HepG2 (cell line): ENCODE data around the gene DGKB. TPM values are rescaled to one million over a fixed set of nuclear protein-coding genes. Genes with fewer than 3 reads are reported as not detected.
"Not testable (repeated sequence)": the region's sequence is repeated elsewhere in the genome, so short reads cannot be mapped to it uniquely, and the experiment has no call there.

Experiments used
- ATAC-seq: fragments of 200-7000 bp; cut with Tn5 transposase; 3 replicates; pipeline ENCODE4 v1.9.1; 2020; ENCODE audit warnings: mild to moderate bottlenecking, moderate library complexity
- BruUV-seq: library from RNA; stranded (reverse); fragments of 400-500 nt; replicated peaks from 2 replicates; lab custom pipeline; 2021; lab: Mats Ljungman, UMichigan
- CTCF ChIA-PET: fragments of 300-600 bp; formaldehyde crosslinking; extraction: SDS; loops from one replicate; lab custom pipeline; 2021; ENCODE audit warnings: low total read pairs, inconsistent platforms, low intra/inter-chr PET ratio; lab: Yijun Ruan, JAX
- POLR2A ChIA-PET: fragments of 350-600 bp; sonication (Branson Sonifier 250); formaldehyde crosslinking; loops from one replicate; lab custom pipeline; 2020; ENCODE audit warnings: antibody characterized with exemption, inconsistent platforms; lab: Yijun Ruan, JAX
- DNase-seq: peaks from one replicate; pipeline ENCODE4 v3.0.0-alpha.2; 2015; ENCODE audit warnings: low spot score
- FAIRE-seq: peaks from 3 replicates; lab custom pipeline; 2011; peaks lifted over from hg19 to GRCh38; lab: Jason Lieb, UNC
- H2AFZ ChIP-seq: one replicate; pipeline ENCODE4 v1.6.1; 2011; ENCODE audit warnings: low read length, inconsistent platforms
- H3K27ac ChIP-seq: fragments of 300-600 bp; 3 replicates; pipeline ENCODE4 v1.8.0; 2011; ENCODE audit warnings: mixed run types, mild to moderate bottlenecking, mixed read lengths, low read length, inconsistent platforms; ENCODE audit not compliant: insufficient read depth; ENCODE audit errors: extremely low read length
- H3K27me3 ChIP-seq, 2 experiments: fragments of 200-600 bp in 1 of 2; 2 replicates in 1 of 2; 3 replicates in 1 of 2; pipeline versions ENCODE4 v1.6.0 to v1.8.0; 2011; ENCODE audit warnings: low read length in 2 of 2, mild to moderate bottlenecking in 2 of 2, moderate library complexity in 2 of 2, inconsistent platforms in 1 of 2; ENCODE audit not compliant: insufficient read depth in 2 of 2, control insufficient read depth in 1 of 2
- H3K36me3 ChIP-seq, 2 experiments: fragments of 200-600 bp in 1 of 2; replicated peaks in 1 of 2; 2 replicates in 1 of 2; 3 replicates in 1 of 2; pipeline versions ENCODE4 v1.5.1 to v1.8.0; 2011; ENCODE audit warnings: low read length in 2 of 2, inconsistent platforms in 1 of 2; ENCODE audit not compliant: insufficient read depth in 2 of 2, control insufficient read depth in 1 of 2
- H3K4me1 ChIP-seq: 2 replicates; pipeline ENCODE4 v1.5.1; 2012; ENCODE audit warnings: low read length, inconsistent platforms; ENCODE audit not compliant: insufficient read depth
- H3K4me2 ChIP-seq: 2 replicates; pipeline ENCODE4 v1.6.0; 2011; ENCODE audit warnings: low read depth, low read length, inconsistent platforms
- H3K4me3 ChIP-seq, 3 experiments: fragments of 200-600 bp in 1 of 3; sonication (generic), shearing (Covaris generic) in 1 of 3; replicated peaks in 1 of 3; 2 replicates each; pipeline ENCODE4 v1.5.1; 2011 to 2016; ENCODE audit warnings: low read length in 3 of 3, inconsistent platforms in 2 of 3, low read depth in 2 of 3, mild to moderate bottlenecking in 2 of 3, control low read depth in 1 of 3, mixed read lengths in 1 of 3; ENCODE audit not compliant: insufficient read depth in 1 of 3
- H3K79me2 ChIP-seq: one replicate; pipeline ENCODE4 v1.6.1; 2011; ENCODE audit warnings: low read length, inconsistent platforms; ENCODE audit not compliant: insufficient read depth
- H3K9ac ChIP-seq: 2 replicates; pipeline ENCODE4 v1.6.0; 2011; ENCODE audit warnings: mild to moderate bottlenecking, low read depth, low read length, inconsistent platforms; ENCODE audit not compliant: insufficient read depth
- H3K9me3 ChIP-seq: 2 replicates; pipeline ENCODE4 v1.5.1; 2012; ENCODE audit warnings: mild to moderate bottlenecking, low read length
- H4K20me1 ChIP-seq: 2 replicates; pipeline ENCODE4 v1.6.0; 2011; ENCODE audit warnings: inconsistent platforms, mild to moderate bottlenecking, low read length, moderate library complexity; ENCODE audit not compliant: insufficient read depth
- CHD2 ChIP-seq: IDR thresholded peaks from 2 replicates; pipeline ENCODE4 v1.6.1; 2011; ENCODE audit warnings: low read depth, low read length, improper control_type of control experiment
- EEA1 ChIP-seq: sonication (generic); formaldehyde crosslinking; IDR thresholded peaks from 2 replicates; pipeline ENCODE4 v1.5.1; 2020; ENCODE audit warnings: mild to moderate bottlenecking, missing genetic modification reagents, borderline replicate concordance
- ELF1 ChIP-seq: sonication (generic); formaldehyde crosslinking; IDR thresholded peaks from 2 replicates; pipeline ENCODE4 v1.4.0; 2020; ENCODE audit warnings: missing genetic modification reagents
- MXD4 ChIP-seq: IDR thresholded peaks from 2 replicates; pipeline ENCODE4 v1.6.1; 2016; ENCODE audit warnings: mild to moderate bottlenecking, missing biosample characterization, missing genetic modification reagents
- NBN ChIP-seq: fragments of 450-650 bp; conservative IDR thresholded peaks from 2 replicates; pipeline ENCODE4 v1.6.1; 2017
- SSRP1 ChIP-seq: IDR thresholded peaks from 2 replicates; pipeline ENCODE4 v1.6.1; 2016; ENCODE audit warnings: control low read depth
- ZBTB39 ChIP-seq: sonication (generic); formaldehyde crosslinking; IDR thresholded peaks from 2 replicates; pipeline ENCODE4 v1.5.0; 2020; ENCODE audit warnings: missing genetic modification reagents
- ZBTB4 ChIP-seq: sonication (generic); formaldehyde crosslinking; IDR thresholded peaks from 2 replicates; pipeline ENCODE4 v1.4.0; 2020; ENCODE audit warnings: missing genetic modification reagents, mild to moderate bottlenecking, borderline replicate concordance
- ZNF556 ChIP-seq: sonication (generic); formaldehyde crosslinking; IDR thresholded peaks from 2 replicates; pipeline ENCODE4 v1.4.0; 2020; ENCODE audit warnings: mild to moderate bottlenecking, missing genetic modification reagents, borderline replicate concordance
- ZNF737 ChIP-seq: sonication (generic); formaldehyde crosslinking; IDR thresholded peaks from 2 replicates; pipeline ENCODE4 v1.5.0; 2020; ENCODE audit warnings: missing genetic modification reagents, mild to moderate bottlenecking, borderline replicate concordance
- ZZZ3 ChIP-seq: sonication (generic); formaldehyde crosslinking; IDR thresholded peaks from 2 replicates; pipeline ENCODE4 v1.4.0; 2020; ENCODE audit warnings: missing genetic modification reagents, mild to moderate bottlenecking, borderline replicate concordance
- WGBS: methylation state at CpG from one replicate; pipeline ENCODE4 v1.1.6; 2017; ENCODE audit warnings: low lambda C conversion rate; 5-methylcytosine and 5-hydroxymethylcytosine counted together
- in situ Hi-C: cut with HindIII; loops from 2 replicates; pipeline ENCODE4 v1.10.0; 2017; ENCODE audit warnings: low pct_unique_long_range_greater_than_20kb; ENCODE audit not compliant: extremely low pct_ligation_motif_present
- intact Hi-C: fragments of 100-400 bp; cut with micrococcal nuclease; formaldehyde crosslinking; loops from one replicate; pipeline ENCODE4 v1.10.0; 2022; ENCODE audit not compliant: unreplicated experiment
- polyA plus RNA-seq, 8 experiments: library from polyadenylated mRNA; depleted of rRNA in 3 of 8; stranded (reverse) in 7 of 8; unstranded in 1 of 8; fragments of >200 nt; fragmentation: Illumina TruSeq in 4 of 8; extraction: Trizol in 4 of 8; gene quantifications; 2 replicates each; pipeline versions ENCODE4 v1.2.1 to v1.2.3, GENCODE V29; 2011 to 2016; ENCODE audit warnings: low read depth in 4 of 8, missing spikeins in 1 of 8, mixed read lengths in 1 of 8; ENCODE audit not compliant: insufficient read depth in 1 of 8
- total RNA-seq, 5 experiments: library from RNA; depleted of rRNA; stranded (reverse); fragments of >200 nt; fragmentation: Illumina TruSeq; extraction: Trizol; gene quantifications; 2 replicates each; pipeline ENCODE4 v1.2.3, GENCODE V29; 2016; ENCODE audit warnings: low read depth in 1 of 5
- TF ChIP-seq, protein P1 (sequence below): sonication (generic); formaldehyde crosslinking; IDR thresholded peaks from 2 replicates; pipeline ENCODE4 v1.4.0; 2020; ENCODE audit warnings: missing genetic modification reagents, low read depth, mild to moderate bottlenecking, borderline replicate concordance

DGKB gene
- total and polyA plus RNA-seq, 2 of the 13 experiments (the other 11 are each of a cell fraction or from before 2014, with no cell fraction given), result not detected

DNA sequence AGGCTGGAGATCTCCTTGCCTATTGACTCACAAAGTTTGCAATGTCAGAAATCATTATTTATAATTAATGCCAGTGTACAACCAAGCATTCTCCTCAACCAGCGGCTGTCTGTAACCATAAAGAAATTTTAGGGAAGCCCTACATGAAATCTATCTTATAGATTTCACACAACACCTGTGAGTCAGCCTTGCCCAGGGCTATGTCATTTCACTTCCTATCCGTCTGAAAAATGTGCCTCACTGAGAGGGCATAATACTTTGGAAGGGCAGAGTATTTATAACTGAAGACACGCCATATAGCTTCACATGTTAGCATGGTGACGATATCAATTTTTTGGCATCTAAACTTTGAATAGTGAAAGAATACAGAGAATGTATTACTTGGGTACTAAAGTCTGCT, 616.5 kb downstream of the DGKB start:
- no peak for ATAC-seq
- H3K4me2 ChIP-seq, result no peak overlapping the region
- no peak for FAIRE-seq
- no peaks in the 10 kb centered on the region for H3K27me3 ChIP-seq
- H3K9ac ChIP-seq, result no peak overlapping the region
- no TSS peak for BruUV-seq
- CTCF ChIA-PET, result no interaction called here
- H3K79me2 ChIP-seq, result no peaks in the 10 kb centered on the region
- no peak for DNase-seq
- TF ChIP-seq MXD4 (CRISPR knock-in tag) (no peak), ZZZ3 (CRISPR knock-in tag) (no peak), ZBTB4 (CRISPR knock-in tag) (no peak), ELF1 (CRISPR knock-in tag) (no peak), NBN (no peak), ZNF556 (CRISPR knock-in tag) (no peak), CHD2 (no peak), EEA1 (CRISPR knock-in tag) (no peak), SSRP1 (no peak), ZBTB39 (no peak), ZNF737 (CRISPR knock-in tag) (no peak)
- TF ChIP-seq, protein P1, sequence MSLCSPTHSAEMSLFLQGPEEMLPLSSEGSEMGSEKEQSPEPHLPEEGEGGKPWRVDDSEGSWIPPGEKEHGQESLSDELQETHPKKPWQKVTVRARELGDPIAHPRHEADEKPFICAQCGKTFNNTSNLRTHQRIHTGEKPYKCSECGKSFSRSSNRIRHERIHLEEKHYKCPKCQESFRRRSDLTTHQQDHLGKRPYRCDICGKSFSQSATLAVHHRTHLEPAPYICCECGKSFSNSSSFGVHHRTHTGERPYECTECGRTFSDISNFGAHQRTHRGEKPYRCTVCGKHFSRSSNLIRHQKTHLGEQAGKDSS, result no peak
- H3K36me3 ChIP-seq, result no peaks in the 10 kb centered on the region
- in situ Hi-C loops, result no loop called here
- H3K9me3 ChIP-seq, result peaks cover 53% of the 10 kb centered on the region
- 15% methylated on average over 4 of the region's 4 CpGs for WGBS
- no peak overlapping the region for H2AFZ ChIP-seq
- intact Hi-C loops, result no loop called here
- H3K4me1 ChIP-seq, result no peaks in the 10 kb centered on the region
- H4K20me1 ChIP-seq, result no peaks in the 10 kb centered on the region
- no peak overlapping the region for H3K4me3 ChIP-seq
- POLR2A ChIA-PET, result no interaction called here
- no peak overlapping the region for H3K27ac ChIP-seq

DNA sequence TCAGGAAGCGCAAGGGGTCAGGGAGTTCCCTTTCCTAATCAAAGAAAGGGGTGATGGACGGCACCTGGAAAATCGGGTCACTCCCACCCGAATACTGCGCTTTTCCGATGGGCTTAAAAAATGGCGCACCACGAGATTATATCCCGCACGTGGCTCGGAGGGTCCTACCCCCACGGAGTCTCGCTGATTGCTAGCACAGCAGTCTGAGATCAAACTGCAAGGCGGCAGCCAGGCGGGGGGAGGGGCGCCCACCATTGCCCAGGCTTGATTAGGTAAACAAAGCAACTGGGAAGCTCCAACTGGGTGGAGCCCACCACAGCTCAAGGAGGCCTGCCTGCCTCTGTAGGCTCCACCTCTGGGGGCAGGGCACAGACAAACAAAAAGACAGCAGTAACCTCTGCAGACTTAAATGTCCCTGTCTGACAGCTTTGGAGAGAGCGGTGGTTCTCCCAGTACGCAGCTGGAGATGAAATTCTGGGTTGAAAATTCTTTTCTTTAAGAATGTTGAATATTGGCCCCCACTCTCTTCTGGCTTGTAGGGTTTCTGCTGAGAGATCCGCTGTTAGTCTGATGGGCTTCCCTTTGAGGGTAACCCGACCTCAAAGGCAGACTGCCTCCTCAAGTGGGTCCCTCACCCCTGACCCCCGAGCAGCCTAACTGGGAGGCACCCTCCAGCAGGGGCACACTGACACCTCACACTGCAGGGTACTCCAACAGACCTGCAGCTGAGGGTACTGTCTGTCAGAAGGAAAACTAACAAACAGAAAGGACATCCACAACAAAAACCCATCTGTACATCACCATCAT, 623.3 kb downstream of the DGKB start:
- H3K27me3 ChIP-seq, H3K79me2 ChIP-seq, BruUV-seq, H3K4me2 ChIP-seq, H3K4me1 ChIP-seq, H2AFZ ChIP-seq, intact Hi-C loops, H3K4me3 ChIP-seq, H4K20me1 ChIP-seq, H3K9ac ChIP-seq, DNase-seq, FAIRE-seq, H3K36me3 ChIP-seq, CTCF ChIA-PET, H3K27ac ChIP-seq, ATAC-seq, in situ Hi-C loops, POLR2A ChIA-PET: not testable (repeated sequence)
- H3K9me3 ChIP-seq, result peaks cover 34% of the 10 kb centered on the region
- WGBS, result 47% methylated on average over 19 of the region's 21 CpGs
